MCF 10A (cell line): ENCODE results near the gene CCDC167. TPM values are rescaled to one million over a fixed set of nuclear protein-coding genes. Genes with fewer than 3 reads are reported as not detected.
A peak's percentile ranks its signal among the peaks of the same experiment; 100 is the strongest.

Experiments
- BruUV-seq: library from RNA; stranded (reverse); fragments of 400-500 nt; replicated peaks from 2 replicates; lab custom pipeline; 2021; lab: Mats Ljungman, UMichigan
- CTCF ChIA-PET: fragments of 300-600 bp; sonication (Branson Sonifier 250); formaldehyde crosslinking; extraction: SDS; loops from one replicate; lab custom pipeline; 2021; ENCODE audit warnings: antibody characterized with exemption, inconsistent platforms; lab: Yijun Ruan, JAX
- POLR2A ChIA-PET: fragments of 300-600, 350-650 bp; sonication (Branson Sonifier 250); formaldehyde crosslinking; extraction: SDS; loops from one replicate; lab custom pipeline; 2020; ENCODE audit warnings: antibody characterized with exemption, inconsistent platforms; lab: Yijun Ruan, JAX
- DNase-seq: peaks from one replicate; pipeline ENCODE4 v3.0.0-alpha.2; 2018; ENCODE audit not compliant: unreplicated experiment
- H3K27ac Mint-ChIP-seq: one replicate; pipeline ENCODE4 v1.8.0; 2022; ENCODE audit warnings: mild to moderate bottlenecking, low read depth, mixed read lengths; ENCODE audit not compliant: unreplicated experiment
- H3K27me3 Mint-ChIP-seq: one replicate; pipeline ENCODE4 v1.8.0; 2022; ENCODE audit warnings: mixed read lengths; ENCODE audit not compliant: insufficient read depth, unreplicated experiment
- H3K36me3 Mint-ChIP-seq: one replicate; pipeline ENCODE4 v1.8.0; 2022; ENCODE audit warnings: mild to moderate bottlenecking, moderate library complexity, mixed read lengths; ENCODE audit not compliant: insufficient read depth, unreplicated experiment
- H3K4me1 Mint-ChIP-seq: one replicate; pipeline ENCODE4 v1.8.0; 2022; ENCODE audit warnings: mixed read lengths; ENCODE audit not compliant: insufficient read depth, unreplicated experiment
- H3K4me3 Mint-ChIP-seq: one replicate; pipeline ENCODE4 v1.8.0; 2022; ENCODE audit warnings: mild to moderate bottlenecking, moderate library complexity, mixed read lengths; ENCODE audit not compliant: unreplicated experiment
- H3K9me3 Mint-ChIP-seq: one replicate; pipeline ENCODE4 v1.8.0; 2022; ENCODE audit warnings: mixed read lengths; ENCODE audit not compliant: unreplicated experiment
- CTCF ChIP-seq: fragments of 200-600 bp; IDR thresholded peaks from one replicate; pipeline ENCODE4 v1.8.0; 2022; ENCODE audit warnings: antibody characterized with exemption, mild to moderate bottlenecking; ENCODE audit not compliant: unreplicated experiment
- intact Hi-C: fragments of 100-400 bp; cut with micrococcal nuclease; formaldehyde crosslinking; loops from 2 replicates; pipeline ENCODE4 v1.14.1; 2022
- total RNA-seq: library from RNA; stranded (reverse); gene quantifications from 2 replicates; pipeline ENCODE4 v1.2.3, GENCODE V29; 2022

The CCDC167 gene
- total RNA-seq, 1 experiment from 2014 or later, result 24.4 TPM

- Mint-ChIP-seq H3K9me3 (no peaks in the 10 kb centered on the region), H3K4me1 (no peaks in the 10 kb centered on the region), H3K4me3 (no peak overlapping the region), H3K36me3 (no peaks in the 10 kb centered on the region), H3K27me3 (peaks cover 8% of the 10 kb centered on the region), H3K27ac (no peak overlapping the region)
- no TSS peak for BruUV-seq
- intact Hi-C loops, result no loop called here
- no peak for TF ChIP-seq CTCF
- ChIA-PET POLR2A (interaction anchor here (0.5 to 1.0 kb wide), 3 partner anchors 13 to 216 kb away, joined by 3 read pairs; partner anchors contain the start of gene CCDC167), CTCF (interaction anchor here (0.6 to 2.3 kb wide), 7 partner anchors 10 to 153 kb away, joined by 3 to 19 read pairs (median 5); no protein-coding TSS in a partner anchor)
- no peak for DNase-seq
Measured at GRCh38 chr6:37539171-37540028, 39.7 kb upstream of the CCDC167 start.

- H3K4me1 Mint-ChIP-seq, result no peaks in the 10 kb centered on the region
- no peaks in the 10 kb centered on the region for H3K9me3 Mint-ChIP-seq
- POLR2A ChIA-PET, result no interaction called here
- no peaks in the 10 kb centered on the region for H3K36me3 Mint-ChIP-seq
- peak; percentile 54 for TF ChIP-seq CTCF
- peak; percentile 63 for DNase-seq
- H3K4me3 Mint-ChIP-seq, result no peak overlapping the region
- no TSS peak for BruUV-seq
- H3K27ac Mint-ChIP-seq, result no peak overlapping the region
- peaks cover 21% of the 10 kb centered on the region for H3K27me3 Mint-ChIP-seq
- intact Hi-C loops, result loop anchor here (1.0 kb wide), 2 partner anchors 28 to 154 kb away; no protein-coding TSS in a partner anchor
- CTCF ChIA-PET, result interaction anchor here (0.7 to 2.3 kb wide), 14 partner anchors 9 to 1015 kb away, joined by 3 to 19 read pairs (median 4); no protein-coding TSS in a partner anchor
Measured at GRCh38 chr6:37538107-37538506, 38.4 kb upstream of the CCDC167 start.

DNA sequence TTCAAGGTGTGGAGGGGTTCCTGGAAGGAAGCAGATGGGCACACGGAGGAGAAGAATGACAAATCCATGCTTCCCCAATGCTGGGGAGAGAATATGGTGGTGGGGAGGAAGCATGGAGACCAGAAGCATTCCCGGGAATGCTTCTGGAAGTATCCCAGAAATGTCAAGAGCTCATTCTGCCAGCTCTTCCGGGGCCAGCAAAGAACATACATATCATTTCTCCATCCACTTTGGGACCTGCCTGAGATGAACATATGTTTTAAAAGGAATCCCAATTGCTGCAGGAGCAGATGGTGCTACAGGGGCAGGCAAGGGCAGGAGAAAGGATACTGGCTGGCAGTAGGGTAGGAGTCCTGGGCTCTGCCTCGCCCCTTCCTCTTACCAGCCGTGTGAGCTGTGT is 37.9 kb upstream of the CCDC167 start:
- ChIA-PET POLR2A (interaction anchor here (0.6 to 1.1 kb wide), 2 partner anchors 153 to 161 kb away, joined by 3 read pairs; no protein-coding TSS in a partner anchor), CTCF (interaction anchor here (0.6 to 2.3 kb wide), 5 partner anchors 28 to 171 kb away, joined by 3 to 19 read pairs (median 4); no protein-coding TSS in a partner anchor)
- no TSS peak for BruUV-seq
- Mint-ChIP-seq H3K9me3 (no peaks in the 10 kb centered on the region), H3K4me3 (no peak overlapping the region), H3K36me3 (no peaks in the 10 kb centered on the region), H3K27ac (no peak overlapping the region), H3K27me3 (peaks cover 26% of the 10 kb centered on the region), H3K4me1 (no peaks in the 10 kb centered on the region)
- no peak for TF ChIP-seq CTCF
- intact Hi-C loops, result no loop called here
- no peak for DNase-seq
